ENCODE measurements around the gene KIF26A. TPM values are rescaled to one million over a fixed set of nuclear protein-coding genes. Genes with fewer than 3 reads are reported as not detected.

KIF26A gene
- total RNA-seq, 2 donors from 2014 or later = 1.6 to 13.9 TPM

DNA sequence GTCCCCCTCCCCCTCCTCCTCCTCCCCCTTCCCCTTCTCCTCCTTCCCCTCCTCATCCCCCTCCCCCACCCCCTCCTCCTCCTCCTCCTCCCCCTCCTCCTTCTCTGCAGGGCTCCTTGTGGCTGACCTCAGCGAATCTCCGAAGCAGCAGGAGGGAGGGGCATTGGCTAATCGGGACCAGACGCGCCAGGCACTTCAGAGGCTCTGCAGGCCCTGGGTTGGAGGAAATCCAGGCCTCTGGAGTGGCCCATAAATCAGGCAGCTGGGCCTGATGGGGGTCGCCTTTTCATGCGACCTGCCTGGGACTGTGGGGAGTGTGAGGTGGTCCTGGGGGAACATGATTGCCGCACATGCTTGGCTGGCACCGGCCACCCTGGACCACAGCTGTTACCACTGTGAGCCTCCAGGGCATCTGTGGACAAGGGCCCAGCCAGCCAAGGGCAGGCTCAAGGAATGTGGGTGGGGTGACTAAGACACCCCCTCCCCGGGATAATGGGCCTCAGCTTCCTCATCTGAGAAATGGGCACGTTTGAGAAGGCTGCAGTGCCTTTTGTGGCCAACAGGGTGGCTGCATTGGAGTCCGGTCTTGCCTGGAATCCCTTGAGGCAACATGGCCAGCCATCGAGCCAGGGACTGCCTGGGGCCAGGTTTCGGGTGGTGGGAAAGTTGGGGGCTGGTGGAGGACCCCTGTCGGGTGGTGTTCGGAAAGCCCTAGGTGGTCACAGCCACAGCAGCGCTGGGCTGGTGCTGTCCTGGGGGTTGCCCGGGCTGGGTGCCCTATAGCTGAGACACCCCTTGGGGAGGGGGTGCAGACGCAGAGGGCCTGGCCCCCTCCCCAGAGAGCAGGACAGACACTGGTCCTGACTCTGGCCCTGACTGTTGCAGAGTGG is 12.0 kb downstream of the KIF26A start:
- 59% methylated on average over 17 of the region's 19 CpGs for WGBS
- Histone ChIP-seq H3K36me3 (no peaks in the 10 kb centered on the region), H3K4me3 (no peak overlapping the region), H3K27me3 (replicated peaks; ENCODE audit: insufficient read depth) (no peaks in the 10 kb centered on the region), H3K4me1 (replicated peaks) (no peaks in the 10 kb centered on the region), H3K9me3 (no peaks in the 10 kb centered on the region), H3K27ac (no peak overlapping the region)
- intact Hi-C loops (cut with DNase I) = no loop called here
- TF ChIP-seq, protein P1, sequence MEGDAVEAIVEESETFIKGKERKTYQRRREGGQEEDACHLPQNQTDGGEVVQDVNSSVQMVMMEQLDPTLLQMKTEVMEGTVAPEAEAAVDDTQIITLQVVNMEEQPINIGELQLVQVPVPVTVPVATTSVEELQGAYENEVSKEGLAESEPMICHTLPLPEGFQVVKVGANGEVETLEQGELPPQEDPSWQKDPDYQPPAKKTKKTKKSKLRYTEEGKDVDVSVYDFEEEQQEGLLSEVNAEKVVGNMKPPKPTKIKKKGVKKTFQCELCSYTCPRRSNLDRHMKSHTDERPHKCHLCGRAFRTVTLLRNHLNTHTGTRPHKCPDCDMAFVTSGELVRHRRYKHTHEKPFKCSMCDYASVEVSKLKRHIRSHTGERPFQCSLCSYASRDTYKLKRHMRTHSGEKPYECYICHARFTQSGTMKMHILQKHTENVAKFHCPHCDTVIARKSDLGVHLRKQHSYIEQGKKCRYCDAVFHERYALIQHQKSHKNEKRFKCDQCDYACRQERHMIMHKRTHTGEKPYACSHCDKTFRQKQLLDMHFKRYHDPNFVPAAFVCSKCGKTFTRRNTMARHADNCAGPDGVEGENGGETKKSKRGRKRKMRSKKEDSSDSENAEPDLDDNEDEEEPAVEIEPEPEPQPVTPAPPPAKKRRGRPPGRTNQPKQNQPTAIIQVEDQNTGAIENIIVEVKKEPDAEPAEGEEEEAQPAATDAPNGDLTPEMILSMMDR (IDR thresholded peaks at IDR 0.05) = no peak
- TF ChIP-seq POLR2A (IDR thresholded peaks at IDR 0.05) = no peak
- TF ChIP-seq POLR2AphosphoS5 (IDR thresholded peaks at IDR 0.05) = no peak
- DNase-seq (ENCODE audit: low spot score) = no peak

DNA sequence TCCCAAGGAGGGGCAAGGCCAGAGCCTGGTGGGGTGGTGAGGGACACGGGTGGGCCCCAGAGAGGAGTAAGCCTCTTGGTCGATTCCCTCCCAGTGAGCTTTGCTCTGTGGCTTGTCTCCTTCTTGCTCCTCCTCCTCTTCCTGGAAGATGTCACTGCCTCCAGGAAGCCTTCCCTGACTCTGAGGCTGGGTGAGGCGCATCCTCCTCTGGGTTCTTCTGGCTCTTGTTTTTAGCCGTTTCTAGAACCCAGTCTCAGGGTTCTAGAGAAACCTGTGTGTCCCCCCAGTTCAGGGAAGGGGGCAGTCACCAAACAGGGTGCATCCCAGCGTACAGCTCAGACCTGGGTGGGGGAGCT is 12.6 kb downstream of the KIF26A start:
- no peaks in the 10 kb centered on the region for H3K27me3 ChIP-seq (replicated peaks; ENCODE audit: insufficient read depth)
- H3K27ac ChIP-seq = no peak overlapping the region
- H3K36me3 ChIP-seq = no peaks in the 10 kb centered on the region
- WGBS = 94% methylated on average over 5 of the region's 5 CpGs
- intact Hi-C loops (cut with DNase I) = no loop called here
- no peak overlapping the region for H3K4me3 ChIP-seq
- no peaks in the 10 kb centered on the region for H3K4me1 ChIP-seq (replicated peaks)
- TF ChIP-seq POLR2A (IDR thresholded peaks at IDR 0.05) = no peak
- TF ChIP-seq, protein P1 (IDR thresholded peaks at IDR 0.05) = no peak
- TF ChIP-seq POLR2AphosphoS5 (IDR thresholded peaks at IDR 0.05) = no peak
- no peak for DNase-seq (ENCODE audit: low spot score)
- no peaks in the 10 kb centered on the region for H3K9me3 ChIP-seq

DNA sequence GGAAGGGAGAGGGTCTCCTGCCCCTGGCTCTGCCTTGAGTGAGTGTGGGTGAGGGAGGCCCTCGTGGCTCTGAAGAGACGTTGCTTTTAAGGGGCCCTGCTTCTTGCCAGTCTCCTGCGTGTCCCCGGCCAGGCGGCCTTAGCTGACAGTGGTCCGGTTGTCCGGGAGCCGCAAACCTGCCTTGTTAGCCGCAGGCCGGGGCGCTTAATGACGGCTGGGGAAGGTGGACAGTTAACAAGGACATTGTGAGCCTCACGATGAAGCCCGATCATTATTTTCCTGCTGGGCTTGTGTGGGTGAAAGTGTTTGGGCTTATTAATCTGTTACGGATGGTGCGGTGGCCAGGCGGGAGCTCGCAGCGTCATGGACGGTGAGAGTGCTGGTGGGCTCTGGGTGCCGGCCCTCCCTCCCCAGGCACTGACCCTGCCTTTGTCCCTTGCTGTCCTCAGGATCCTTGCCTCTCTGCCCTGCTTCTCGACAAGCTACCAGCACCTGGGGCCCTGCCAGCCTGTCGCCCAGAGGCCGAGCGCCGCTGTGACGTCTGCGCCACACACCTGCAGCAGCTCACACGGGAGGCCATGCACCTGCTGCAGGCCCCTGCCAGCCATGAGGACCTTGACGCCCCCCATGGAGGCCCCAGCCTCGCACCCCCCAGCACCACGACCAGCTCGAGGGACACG is 13.3 kb downstream of the KIF26A start:
- Histone ChIP-seq H3K4me1 (replicated peaks) (no peaks in the 10 kb centered on the region), H3K27me3 (replicated peaks; ENCODE audit: insufficient read depth) (no peaks in the 10 kb centered on the region), H3K36me3 (no peaks in the 10 kb centered on the region), H3K27ac (no peak overlapping the region), H3K9me3 (no peaks in the 10 kb centered on the region), H3K4me3 (no peak overlapping the region)
- intact Hi-C loops (cut with DNase I) = no loop called here
- WGBS = 85% methylated on average over 34 of the region's 34 CpGs
- no peak for DNase-seq (ENCODE audit: low spot score)
- no peak for TF ChIP-seq POLR2A (IDR thresholded peaks at IDR 0.05)
- no peak for TF ChIP-seq POLR2AphosphoS5 (IDR thresholded peaks at IDR 0.05)
- TF ChIP-seq, protein P1 (IDR thresholded peaks at IDR 0.05) = no peak

DNA sequence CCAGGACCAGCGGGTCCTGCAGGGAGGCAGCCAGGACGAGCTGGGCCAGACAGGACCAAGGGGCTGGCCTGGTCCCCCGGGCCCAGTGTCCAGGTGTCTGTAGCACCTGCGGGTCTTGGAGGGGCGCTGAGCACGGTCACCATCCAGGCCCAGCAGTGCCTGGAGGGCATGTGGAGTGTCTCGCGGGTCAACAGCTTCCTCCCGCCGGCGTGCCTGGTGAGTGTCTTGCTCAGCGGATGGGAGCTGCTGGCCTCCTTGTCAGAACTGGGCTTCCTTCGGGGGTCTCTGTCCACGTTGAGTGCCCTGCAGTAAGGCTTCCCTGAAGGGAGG is 13.8 kb downstream of the KIF26A start:
- TF ChIP-seq POLR2AphosphoS5 (IDR thresholded peaks at IDR 0.05) (no peak), POLR2A (IDR thresholded peaks at IDR 0.05) (no peak)
- TF ChIP-seq, protein P1 (IDR thresholded peaks at IDR 0.05) = no peak
- 91% methylated on average over 11 of the region's 14 CpGs for WGBS
- intact Hi-C loops (cut with DNase I) = no loop called here
- no peak overlapping the region for H3K27ac ChIP-seq
- H3K9me3 ChIP-seq = no peaks in the 10 kb centered on the region
- no peak for DNase-seq (ENCODE audit: low spot score)
- H3K4me3 ChIP-seq = no peak overlapping the region
- no peaks in the 10 kb centered on the region for H3K27me3 ChIP-seq (replicated peaks; ENCODE audit: insufficient read depth)
- H3K4me1 ChIP-seq (replicated peaks) = no peaks in the 10 kb centered on the region
- no peaks in the 10 kb centered on the region for H3K36me3 ChIP-seq

Measured in prostate gland (tissue), 2 donors.